ENCODE data around the gene NTN1. TPM values are rescaled to one million over a fixed set of nuclear protein-coding genes. Genes with fewer than 3 reads are reported as not detected.

Gene NTN1
- polyA plus RNA-seq, 3 donors = 0.03 to 0.04 TPM; not detected in 1

DNA sequence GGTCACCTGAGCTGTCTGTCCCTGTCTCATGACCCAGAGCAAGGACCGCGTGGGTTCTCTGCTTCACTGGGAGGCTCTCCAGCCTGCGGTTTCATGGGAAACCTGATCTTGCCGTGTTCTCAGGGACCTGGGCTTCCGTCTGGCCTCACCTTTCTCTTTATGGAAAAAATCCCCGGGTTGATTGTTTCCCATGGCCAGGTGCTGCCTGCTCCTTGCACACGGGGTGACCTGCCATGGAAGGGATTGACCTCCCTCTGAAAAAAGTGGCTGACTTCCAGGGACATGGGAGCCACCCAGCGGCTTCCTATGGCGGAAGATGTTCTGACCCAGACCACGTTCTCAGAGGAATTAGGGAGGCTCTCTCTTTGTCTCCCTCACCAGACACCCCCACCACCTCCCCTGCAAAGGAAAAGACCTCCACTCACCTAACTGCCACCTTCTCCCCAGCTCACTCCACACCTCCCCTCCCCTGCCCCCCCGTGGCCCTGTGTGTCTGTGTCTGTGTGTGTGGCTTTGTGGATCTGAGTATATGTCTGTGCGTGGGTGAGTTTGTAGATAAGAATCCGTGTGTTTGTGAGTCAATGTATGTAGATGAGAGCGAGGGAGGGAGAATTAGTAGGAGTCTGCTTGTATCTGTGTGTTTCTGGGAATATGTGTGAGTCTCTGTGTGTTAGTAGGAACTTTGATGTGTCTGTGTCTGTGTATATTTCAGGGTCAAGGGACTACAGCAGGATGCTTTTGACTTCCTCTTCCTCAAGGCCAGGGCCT, 154.6 kb downstream of the NTN1 start:
- no peak overlapping the region for H3K4me3 ChIP-seq (replicated peaks in 1 of 3; ENCODE audit: low read depth in 2 of 3, low read length in 3 of 3)
- H3K27me3 ChIP-seq (ENCODE audit: control insufficient read depth in 2 of 2, insufficient read depth in 2 of 2, low read length in 2 of 2) = no peaks in the 10 kb centered on the region
- Mint-ChIP-seq H3K4me1 (no peaks in the 10 kb centered on the region), H3K4me3 (no peak overlapping the region), H3K9me3 (peaks cover 0 to 5% (median 2%) of the 10 kb centered on the region in 7 donors), H3K36me3 (no peaks in the 10 kb centered on the region), H3K27me3 (ENCODE audit: low read depth in 3 of 3) (peaks cover 2 to 8% (median 3%) of the 10 kb centered on the region in 3 donors), H3K27ac (no peak overlapping the region)
- H3K79me2 ChIP-seq (ENCODE audit: insufficient read depth, low read length) = no peaks in the 10 kb centered on the region
- no peaks in the 10 kb centered on the region for H3K36me3 ChIP-seq (replicated peaks in 1 of 2; ENCODE audit: control insufficient read depth in 1 of 2, insufficient read depth in 2 of 2, low read length in 2 of 2)
- no peak overlapping the region for H3K9ac ChIP-seq (ENCODE audit: insufficient read depth, low read length, poor library complexity, severe bottlenecking)
- H3K4me1 ChIP-seq (ENCODE audit: control insufficient read depth in 1 of 2, insufficient read depth in 2 of 2, low read length in 2 of 2) = no peaks in the 10 kb centered on the region
- WGBS (ENCODE audit: insufficient coverage) = 92% methylated on average over 13 of the region's 14 CpGs
- no peak overlapping the region for H3K27ac ChIP-seq (ENCODE audit: low read depth in 1 of 2, low read length in 2 of 2)
- H3K4me2 ChIP-seq (replicated peaks; ENCODE audit: extremely low read depth, low read length, poor library complexity, severe bottlenecking) = no peak overlapping the region
- no peaks in the 10 kb centered on the region for H3K9me3 ChIP-seq (replicated peaks in 1 of 2; ENCODE audit: control insufficient read depth in 1 of 2, insufficient read depth in 1 of 2, low read length in 2 of 2)
- no peak overlapping the region for H2AFZ ChIP-seq (ENCODE audit: insufficient read depth, low read depth, low read length, poor library complexity, severe bottlenecking)
- no peak for DNase-seq
- intact Hi-C loops (cut with micrococcal nuclease) = no loop called here
- H4K20me1 ChIP-seq (ENCODE audit: insufficient read depth, low read length) = no peaks in the 10 kb centered on the region
- TF ChIP-seq, protein P1, sequence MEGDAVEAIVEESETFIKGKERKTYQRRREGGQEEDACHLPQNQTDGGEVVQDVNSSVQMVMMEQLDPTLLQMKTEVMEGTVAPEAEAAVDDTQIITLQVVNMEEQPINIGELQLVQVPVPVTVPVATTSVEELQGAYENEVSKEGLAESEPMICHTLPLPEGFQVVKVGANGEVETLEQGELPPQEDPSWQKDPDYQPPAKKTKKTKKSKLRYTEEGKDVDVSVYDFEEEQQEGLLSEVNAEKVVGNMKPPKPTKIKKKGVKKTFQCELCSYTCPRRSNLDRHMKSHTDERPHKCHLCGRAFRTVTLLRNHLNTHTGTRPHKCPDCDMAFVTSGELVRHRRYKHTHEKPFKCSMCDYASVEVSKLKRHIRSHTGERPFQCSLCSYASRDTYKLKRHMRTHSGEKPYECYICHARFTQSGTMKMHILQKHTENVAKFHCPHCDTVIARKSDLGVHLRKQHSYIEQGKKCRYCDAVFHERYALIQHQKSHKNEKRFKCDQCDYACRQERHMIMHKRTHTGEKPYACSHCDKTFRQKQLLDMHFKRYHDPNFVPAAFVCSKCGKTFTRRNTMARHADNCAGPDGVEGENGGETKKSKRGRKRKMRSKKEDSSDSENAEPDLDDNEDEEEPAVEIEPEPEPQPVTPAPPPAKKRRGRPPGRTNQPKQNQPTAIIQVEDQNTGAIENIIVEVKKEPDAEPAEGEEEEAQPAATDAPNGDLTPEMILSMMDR (IDR thresholded peaks at IDR 0.05) = no peak

DNA sequence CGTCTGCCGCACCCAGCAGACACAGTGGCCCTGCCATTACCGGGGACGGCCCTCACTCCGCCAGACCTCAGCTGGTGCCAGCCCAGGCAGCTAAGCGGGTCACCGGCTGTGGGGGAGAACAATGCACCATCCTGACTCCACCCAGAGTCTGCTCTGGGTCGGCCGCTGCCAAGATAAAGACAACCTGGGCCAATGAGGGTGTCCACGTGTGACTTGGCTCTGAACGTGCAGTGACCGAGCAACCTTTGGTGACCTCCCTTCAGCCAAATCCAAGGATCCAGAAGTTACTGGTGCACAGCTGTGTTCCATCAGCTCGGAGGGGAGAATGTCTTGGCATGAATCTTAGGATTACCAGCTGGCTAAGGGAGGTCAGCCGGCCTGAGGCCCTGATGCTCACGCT, 155.9 kb downstream of the NTN1 start:
- no peak overlapping the region for H2AFZ ChIP-seq (ENCODE audit: insufficient read depth, low read depth, low read length, poor library complexity, severe bottlenecking)
- TF ChIP-seq, protein P1 (IDR thresholded peaks at IDR 0.05) = no peak
- 95% methylated on average over 14 of the region's 15 CpGs for WGBS (ENCODE audit: insufficient coverage)

More for the DNA sequence above, 155.9 kb downstream of the NTN1 start:
- intact Hi-C loops (cut with micrococcal nuclease) = no loop called here
- H4K20me1 ChIP-seq (ENCODE audit: insufficient read depth, low read length) = no peaks in the 10 kb centered on the region
- no peak overlapping the region for H3K9ac ChIP-seq (ENCODE audit: insufficient read depth, low read length, poor library complexity, severe bottlenecking)
- H3K4me3 ChIP-seq (replicated peaks in 1 of 3; ENCODE audit: low read depth in 2 of 3, low read length in 3 of 3) = no peak overlapping the region
- H3K9me3 Mint-ChIP-seq = peaks cover 0 to 5% (median 0%) of the 10 kb centered on the region in 7 donors
- no peaks in the 10 kb centered on the region for H3K9me3 ChIP-seq (replicated peaks in 1 of 2; ENCODE audit: control insufficient read depth in 1 of 2, insufficient read depth in 1 of 2, low read length in 2 of 2)
- H3K4me1 ChIP-seq (ENCODE audit: control insufficient read depth in 1 of 2, insufficient read depth in 2 of 2, low read length in 2 of 2) = no peaks in the 10 kb centered on the region
- no peaks in the 10 kb centered on the region for H3K79me2 ChIP-seq (ENCODE audit: insufficient read depth, low read length)
- H3K36me3 ChIP-seq (replicated peaks in 1 of 2; ENCODE audit: control insufficient read depth in 1 of 2, insufficient read depth in 2 of 2, low read length in 2 of 2) = no peaks in the 10 kb centered on the region
- peak overlapping the region in 1 of 7 donors; percentile 27 for H3K27ac Mint-ChIP-seq
- H3K27me3 Mint-ChIP-seq (ENCODE audit: low read depth in 3 of 3) = peaks cover 2 to 8% (median 3%) of the 10 kb centered on the region in 3 donors
- H3K4me2 ChIP-seq (replicated peaks; ENCODE audit: extremely low read depth, low read length, poor library complexity, severe bottlenecking) = no peak overlapping the region
- no peaks in the 10 kb centered on the region for H3K4me1 Mint-ChIP-seq
- no peak overlapping the region for H3K4me3 Mint-ChIP-seq
- no peaks in the 10 kb centered on the region for H3K36me3 Mint-ChIP-seq
- H3K27ac ChIP-seq (ENCODE audit: low read depth in 1 of 2, low read length in 2 of 2) = no peak overlapping the region
- H3K27me3 ChIP-seq (ENCODE audit: control insufficient read depth in 2 of 2, insufficient read depth in 2 of 2, low read length in 2 of 2) = no peaks in the 10 kb centered on the region
- no peak for DNase-seq
